Measurements from ENCODE around the gene MTFR2. TPM values are rescaled to one million over a fixed set of nuclear protein-coding genes. Genes with fewer than 3 reads are reported as not detected.

MTFR2 gene
- total RNA-seq, 5 donors from 2014 or later (not counting 1 experiment from before 2014, with no cell fraction given): 1.2 to 1.8 (median 1.3) TPM

DNA sequence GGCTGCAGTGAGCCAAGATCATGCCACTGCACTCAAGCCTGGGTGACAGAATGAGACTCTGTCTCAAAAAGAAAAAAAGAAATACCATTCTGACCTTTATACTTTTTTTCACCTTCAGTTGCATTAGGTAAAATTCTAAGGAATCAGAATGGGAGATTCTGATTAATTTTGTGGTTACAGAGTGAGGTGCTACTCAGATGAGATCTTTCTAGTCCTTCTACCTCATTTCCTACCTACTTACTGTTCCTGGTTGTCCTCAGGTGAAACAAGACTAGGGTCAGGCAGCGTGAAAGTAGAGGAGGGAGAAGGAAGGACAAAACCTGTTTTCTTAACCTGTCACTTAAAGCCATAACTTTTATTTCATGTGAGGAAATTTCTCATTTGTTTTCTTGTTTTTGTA is 63.7 kb downstream of the MTFR2 start:
- POLR2A ChIA-PET: no interaction called here
- ATAC-seq (replicated peaks in 1 of 4) (no peak), DNase-seq (no peak)
- Mint-ChIP-seq H3K27me3 (no peaks in the 10 kb centered on the region), H3K4me3 (no peak overlapping the region), H3K36me3 (no peaks in the 10 kb centered on the region), H3K9me3 (no peaks in the 10 kb centered on the region), H3K4me1 (no peaks in the 10 kb centered on the region), H3K27ac (no peak overlapping the region)
- Histone ChIP-seq H3K4me3 (ENCODE audit: control insufficient read depth in 1 of 2, extremely low read depth in 1 of 2, low read length in 1 of 2) (no peak overlapping the region), H3K9me3 (no peaks in the 10 kb centered on the region), H3K4me1 (ENCODE audit: control insufficient read depth in 1 of 2, extremely low read depth in 1 of 2, insufficient read depth in 2 of 2, low read length in 2 of 2) (no peaks in the 10 kb centered on the region), H3K36me3 (ENCODE audit: control insufficient read depth in 2 of 2, extremely low read depth in 1 of 2, insufficient read depth in 1 of 2, low read length in 1 of 2) (peaks cover 0 to 2% of the 10 kb centered on the region in 2 donors), H3K27ac (ENCODE audit: low read length) (no peak overlapping the region), H3K27me3 (replicated peaks in 1 of 2; ENCODE audit: control insufficient read depth in 2 of 2, extremely low read depth in 1 of 2, insufficient read depth in 2 of 2, low read length in 1 of 2) (peaks cover 0 to 2% of the 10 kb centered on the region in 2 experiments)
- CTCF ChIA-PET: no interaction called here
- WGBS (ENCODE audit: insufficient coverage): no CpG with 5 or more reads among the region's 1 CpG

DNA sequence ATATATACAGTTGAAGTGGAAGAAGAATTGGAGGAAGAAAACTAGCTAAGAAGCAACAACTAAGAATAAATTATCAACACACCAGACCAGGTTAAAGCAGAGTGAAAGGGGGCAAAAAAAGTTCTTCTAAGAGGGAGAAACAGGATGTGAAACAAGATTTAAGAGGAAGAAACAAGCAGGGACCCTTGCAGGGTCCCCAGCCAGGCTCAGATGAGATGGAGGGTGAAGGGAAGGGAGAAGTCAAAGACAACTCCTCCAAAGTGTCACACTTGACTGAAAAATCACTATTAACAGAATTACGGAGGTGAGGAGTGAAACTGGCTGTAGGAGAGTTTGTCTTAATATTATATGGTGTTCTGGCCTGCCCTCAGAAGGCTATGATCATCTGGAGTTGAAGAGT is 65.4 kb downstream of the MTFR2 start:
- H3K27me3 Mint-ChIP-seq: no peaks in the 10 kb centered on the region
- Histone ChIP-seq H3K36me3 (ENCODE audit: control insufficient read depth in 2 of 2, extremely low read depth in 1 of 2, insufficient read depth in 1 of 2, low read length in 1 of 2) (no peaks in the 10 kb centered on the region), H3K4me1 (ENCODE audit: control insufficient read depth in 1 of 2, extremely low read depth in 1 of 2, insufficient read depth in 2 of 2, low read length in 2 of 2) (no peaks in the 10 kb centered on the region), H3K27ac (ENCODE audit: low read length) (no peak overlapping the region), H3K4me3 (ENCODE audit: control insufficient read depth in 1 of 2, extremely low read depth in 1 of 2, low read length in 1 of 2) (no peak overlapping the region), H3K9me3 (no peaks in the 10 kb centered on the region), H3K27me3 (replicated peaks in 1 of 2; ENCODE audit: control insufficient read depth in 2 of 2, extremely low read depth in 1 of 2, insufficient read depth in 2 of 2, low read length in 1 of 2) (no peaks in the 10 kb centered on the region)
- H3K4me1 Mint-ChIP-seq: no peaks in the 10 kb centered on the region
- H3K36me3 Mint-ChIP-seq: no peaks in the 10 kb centered on the region
- ATAC-seq (replicated peaks in 1 of 4) (no peak), DNase-seq (no peak)
- no peaks in the 10 kb centered on the region for H3K9me3 Mint-ChIP-seq
- H3K4me3 Mint-ChIP-seq: no peak overlapping the region
- CTCF ChIA-PET: no interaction called here
- WGBS (ENCODE audit: insufficient coverage): no CpG with 5 or more reads among the region's 1 CpG
- POLR2A ChIA-PET: no interaction called here
- no peak overlapping the region for H3K27ac Mint-ChIP-seq

GRCh38 chr6:136181861-136182260 is 68.2 kb downstream of the MTFR2 start:
- CTCF ChIA-PET: no interaction called here
- no peak overlapping the region for H3K27ac Mint-ChIP-seq
- WGBS (ENCODE audit: insufficient coverage): no CpG with 5 or more reads among the region's 1 CpG
- ATAC-seq (replicated peaks in 1 of 4) (no peak), DNase-seq (no peak)
- H3K4me3 Mint-ChIP-seq: no peak overlapping the region
- no peaks in the 10 kb centered on the region for H3K9me3 Mint-ChIP-seq
- H3K4me3 ChIP-seq (ENCODE audit: control insufficient read depth in 1 of 2, extremely low read depth in 1 of 2, low read length in 1 of 2): no peak overlapping the region
- H3K27ac ChIP-seq (ENCODE audit: low read length): no peak overlapping the region
- H3K36me3 ChIP-seq (ENCODE audit: control insufficient read depth in 2 of 2, extremely low read depth in 1 of 2, insufficient read depth in 1 of 2, low read length in 1 of 2): no peaks in the 10 kb centered on the region
- no peaks in the 10 kb centered on the region for H3K9me3 ChIP-seq
- peaks cover 0 to 3% of the 10 kb centered on the region in 2 donors for H3K27me3 Mint-ChIP-seq
- H3K4me1 Mint-ChIP-seq: peaks cover 0 to 7% (median 0%) of the 10 kb centered on the region in 3 donors
- H3K27me3 ChIP-seq (replicated peaks in 1 of 2; ENCODE audit: control insufficient read depth in 2 of 2, extremely low read depth in 1 of 2, insufficient read depth in 2 of 2, low read length in 1 of 2): no peaks in the 10 kb centered on the region
- POLR2A ChIA-PET: no interaction called here
- no peaks in the 10 kb centered on the region for H3K36me3 Mint-ChIP-seq
- H3K4me1 ChIP-seq (ENCODE audit: control insufficient read depth in 1 of 2, extremely low read depth in 1 of 2, insufficient read depth in 2 of 2, low read length in 2 of 2): no peaks in the 10 kb centered on the region

DNA sequence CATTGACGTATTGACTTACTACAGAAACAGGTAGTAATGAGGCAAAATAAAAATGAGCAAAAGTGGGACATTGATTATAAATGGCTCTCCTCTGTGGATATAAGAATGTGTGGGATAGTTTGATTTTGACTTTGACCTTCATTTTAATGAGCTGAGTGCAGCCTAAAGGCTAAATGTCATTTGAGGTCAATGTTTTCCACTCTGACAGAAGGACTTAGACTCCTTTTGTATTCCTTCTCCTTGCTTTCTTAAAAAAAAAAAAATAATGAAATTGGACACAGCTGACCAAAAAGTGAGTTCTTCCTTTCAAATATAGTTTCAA is 68.6 kb downstream of the MTFR2 start:
- ATAC-seq (replicated peaks in 1 of 4): no peak

More for the DNA sequence above, 68.6 kb downstream of the MTFR2 start:
- Mint-ChIP-seq H3K4me1 (peaks cover 0 to 7% (median 0%) of the 10 kb centered on the region in 3 donors), H3K27ac (no peak overlapping the region), H3K4me3 (no peak overlapping the region), H3K9me3 (no peaks in the 10 kb centered on the region), H3K27me3 (peaks cover 0 to 3% of the 10 kb centered on the region in 2 donors), H3K36me3 (no peaks in the 10 kb centered on the region)
- no peaks in the 10 kb centered on the region for H3K9me3 ChIP-seq
- H3K4me1 ChIP-seq (ENCODE audit: control insufficient read depth in 1 of 2, extremely low read depth in 1 of 2, insufficient read depth in 2 of 2, low read length in 2 of 2): no peaks in the 10 kb centered on the region
- no peak overlapping the region for H3K27ac ChIP-seq (ENCODE audit: low read length)
- no peaks in the 10 kb centered on the region for H3K36me3 ChIP-seq (ENCODE audit: control insufficient read depth in 2 of 2, extremely low read depth in 1 of 2, insufficient read depth in 1 of 2, low read length in 1 of 2)
- ChIA-PET CTCF (no interaction called here), POLR2A (no interaction called here)
- whole genome bisulfite sequencing (ENCODE audit: insufficient coverage): no CpG with 5 or more reads among the region's 1 CpG
- H3K4me3 ChIP-seq (ENCODE audit: control insufficient read depth in 1 of 2, extremely low read depth in 1 of 2, low read length in 1 of 2): no peak overlapping the region
- H3K27me3 ChIP-seq (replicated peaks in 1 of 2; ENCODE audit: control insufficient read depth in 2 of 2, extremely low read depth in 1 of 2, insufficient read depth in 2 of 2, low read length in 1 of 2): no peaks in the 10 kb centered on the region
- DNase-seq: no peak

Other genes starting within 250 kb of the MTFR2 start
- 100 to 1,000 TPM; 155 to 435 (median 171) TPM for gene BCLAF1, start 39.5 kb upstream of the MTFR2 start, total RNA-seq